Measurements from ENCODE around the gene SLC35A2.
"Not testable (repeated sequence)": the region's sequence is repeated elsewhere in the genome, so short reads cannot be mapped to it uniquely, and the experiment has no call there.

DNA sequence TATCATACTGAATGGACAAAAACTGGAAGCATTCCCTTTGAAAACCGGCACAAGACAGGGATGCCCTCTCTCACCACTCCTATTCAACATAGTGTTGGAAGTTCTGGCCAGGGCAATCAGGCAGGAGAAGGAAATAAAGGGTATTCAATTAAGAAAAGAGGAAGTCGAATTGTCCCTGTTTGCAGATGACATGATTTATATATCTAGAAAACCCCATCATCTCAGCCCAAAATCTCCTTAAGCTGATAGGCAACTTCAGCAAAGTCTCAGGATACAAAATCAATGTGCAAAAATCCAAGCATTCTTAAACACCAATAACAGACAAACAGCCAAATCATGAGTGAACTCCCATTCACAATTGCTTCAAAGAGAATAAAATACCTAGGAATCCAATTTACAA is 39.4 kb downstream of the SLC35A2 start:
- TF ChIP-seq CTCF (IDR thresholded peaks at IDR 0.05; ENCODE audit: poor library complexity); EZH2phosphoT487 (IDR thresholded peaks at IDR 0.05; ENCODE audit: low read depth, severe bottlenecking, unreplicated experiment); EZH2 (IDR thresholded peaks at IDR 0.05; ENCODE audit: borderline replicate concordance): not testable (repeated sequence)
